Measurements from ENCODE around the gene CNOT6L.

GRCh38 chr4:77711469-77711868, 107.7 kb downstream of the CNOT6L start:
- no peak for TF ChIP-seq CHD1 (IDR thresholded peaks at IDR 0.05; ENCODE audit: low read depth, low read length)
- TF ChIP-seq CTCF (conservative IDR thresholded peaks at IDR 0.05; ENCODE audit: low read depth, low read length) = no peak
- TF ChIP-seq ELK1 (IDR thresholded peaks at IDR 0.05; ENCODE audit: borderline replicate concordance, low read depth, low read length) = no peak
- TF ChIP-seq RFX5 (IDR thresholded peaks at IDR 0.05; ENCODE audit: low read depth, low read length) = no peak
- no peak for TF ChIP-seq POLR2A (IDR thresholded peaks at IDR 0.05; ENCODE audit: low read depth, low read length)
- TF ChIP-seq CEBPB (IDR thresholded peaks at IDR 0.05; ENCODE audit: low read depth, low read length) = no peak
- no peak for TF ChIP-seq USF2 (IDR thresholded peaks at IDR 0.05; ENCODE audit: low read depth, low read length)
